ENCODE measurements around the gene GJB3.
"Not testable (repeated sequence)": the region's sequence is repeated elsewhere in the genome, so short reads cannot be mapped to it uniquely, and the experiment has no call there.

GJB3 gene

GRCh38 chr1:34761176-34761761 lies 19.7 kb upstream of the GJB3 start:
- DNase-seq: no peak

- no peak for DNase-seq
These were observed 19.2 kb upstream of the GJB3 start for GRCh38 chr1:34761776-34762307.

- no peak for DNase-seq
These were observed 18.4 kb upstream of the GJB3 start for GRCh38 chr1:34762474-34763141.

GRCh38 chr1:34763142-34763781 lies 17.8 kb upstream of the GJB3 start:
- no peak for DNase-seq

- DNase-seq: no peak
These were observed 12.2 kb upstream of the GJB3 start for GRCh38 chr1:34768856-34769255.

- DNase-seq: no peak
These were observed 10.0 kb upstream of the GJB3 start for GRCh38 chr1:34770891-34771504.

GRCh38 chr1:34771573-34772371 lies 9.2 kb upstream of the GJB3 start:
- no peak for DNase-seq

GRCh38 chr1:34773114-34773513 lies 7.9 kb upstream of the GJB3 start:
- not testable (repeated sequence) for DNase-seq

- DNase-seq: no peak
These were observed 6.1 kb upstream of the GJB3 start for GRCh38 chr1:34774957-34775356.

GRCh38 chr1:34776911-34777310 lies 4.1 kb upstream of the GJB3 start:
- no peak for DNase-seq

GRCh38 chr1:34777519-34778321 lies 3.3 kb upstream of the GJB3 start:
- DNase-seq: no peak

- no peak for DNase-seq
These were observed 2.6 kb upstream of the GJB3 start for GRCh38 chr1:34778381-34778780.

- DNase-seq: no peak
These were observed 2.0 kb upstream of the GJB3 start for GRCh38 chr1:34779005-34779404.

GRCh38 chr1:34779526-34779925 lies 1.5 kb upstream of the GJB3 start:
- no peak for DNase-seq

- DNase-seq: no peak
These were observed 1.1 kb upstream of the GJB3 start for GRCh38 chr1:34779962-34780361.

GRCh38 chr1:34780528-34780927 lies 486 bp upstream of the GJB3 start:
- DNase-seq: no peak

GRCh38 chr1:34781844-34782391 lies 904 bp downstream of the GJB3 start:
- DNase-seq: no peak

GRCh38 chr1:34784751-34785221 lies 3.8 kb downstream of the GJB3 start:
- no peak for DNase-seq

- no peak for DNase-seq
These were observed 4.3 kb downstream of the GJB3 start for GRCh38 chr1:34785231-34785874.

- no peak for DNase-seq
These were observed 5.0 kb downstream of the GJB3 start for GRCh38 chr1:34785875-34786470.
